HCT116 (cell line): ENCODE data around the gene BNC2.

ENCODE experiments used
- ATF3 ChIP-seq: IDR thresholded peaks from 2 replicates; pipeline ENCODE4 v1.6.1; 2012
- CEBPB ChIP-seq: IDR thresholded peaks from 2 replicates; pipeline ENCODE4 v1.6.1; 2012; ENCODE audit warnings: low read depth
- CTCF ChIP-seq, 3 experiments: fragments of 200-600 bp in 1 of 3; sonication (generic) in 1 of 3; IDR thresholded peaks in 2 of 3; conservative IDR thresholded peaks in 1 of 3; 2 replicates each; pipeline ENCODE4 v1.5.1; 2012 to 2017; ENCODE audit warnings: low read depth in 2 of 3, low read length in 2 of 3, antibody characterized with exemption in 1 of 3, borderline replicate concordance in 1 of 3, control low read depth in 1 of 3, mild to moderate bottlenecking in 1 of 3, mixed read lengths in 1 of 3, mixed run types in 1 of 3, moderate library complexity in 1 of 3; ENCODE audit not compliant: insufficient read depth in 1 of 3
- EZH2 ChIP-seq: fragments of 200-600 bp; sonication (generic); IDR thresholded peaks from 2 replicates; pipeline ENCODE4 v1.6.1; 2017; ENCODE audit warnings: antibody characterized with exemption, mixed run types
- EZH2phosphoT487 ChIP-seq: fragments of 200-600 bp; IDR thresholded peaks from 2 replicates; pipeline ENCODE4 v1.6.1; 2018; ENCODE audit warnings: antibody characterized with exemption, borderline replicate concordance
- JUND ChIP-seq: IDR thresholded peaks from 2 replicates; pipeline ENCODE4 v1.6.1; 2012
- MAX ChIP-seq: IDR thresholded peaks from 2 replicates; pipeline ENCODE4 v1.6.1; 2012
- POLR2A ChIP-seq: IDR thresholded peaks from 2 replicates; pipeline ENCODE4 v1.7.0; 2011; ENCODE audit warnings: borderline replicate concordance; ENCODE audit not compliant: insufficient read depth, insufficient read length; ENCODE audit errors: extremely low read depth
- POLR2AphosphoS5 ChIP-seq: IDR thresholded peaks from 2 replicates; pipeline ENCODE4 v1.6.1; 2011; ENCODE audit warnings: mild to moderate bottlenecking, low read depth, low read length, moderate library complexity
- REST ChIP-seq: IDR thresholded peaks from 2 replicates; pipeline ENCODE4 v1.6.1; 2012; ENCODE audit warnings: low read depth
- SP1 ChIP-seq: IDR thresholded peaks from 2 replicates; pipeline ENCODE4 v1.6.1; 2012; ENCODE audit warnings: low read depth
- TCF7L2 ChIP-seq: IDR thresholded peaks from 2 replicates; pipeline ENCODE4 v1.7.0; 2011; ENCODE audit warnings: borderline replicate concordance, inconsistent platforms; ENCODE audit not compliant: insufficient read depth, insufficient read length; ENCODE audit errors: extremely low read depth
- YY1 ChIP-seq: IDR thresholded peaks from 2 replicates; pipeline ENCODE4 v1.6.1; 2011; ENCODE audit warnings: low read length, low read depth, moderate library complexity, mild to moderate bottlenecking; ENCODE audit not compliant: insufficient replicate concordance; ENCODE audit errors: extremely low read depth
- ZBTB33 ChIP-seq: IDR thresholded peaks from 2 replicates; pipeline ENCODE4 v1.6.1; 2011; ENCODE audit warnings: mild to moderate bottlenecking, low read length, moderate library complexity; ENCODE audit not compliant: insufficient replicate concordance; ENCODE audit errors: extremely low read depth

- TF ChIP-seq POLR2A = no peak
- TF ChIP-seq MAX = no peak
- TF ChIP-seq YY1 = no peak
- no peak for TF ChIP-seq CTCF (IDR thresholded peaks at IDR 0.05 in 2 of 3, conservative IDR thresholded peaks at IDR 0.05 in 1 of 3; ENCODE audit: borderline replicate concordance in 1 of 3, insufficient read depth in 1 of 3, low read depth in 2 of 3, low read length in 2 of 3)
- no peak for TF ChIP-seq SP1
- TF ChIP-seq EZH2 = no peak
- no peak for TF ChIP-seq POLR2AphosphoS5
- no peak for TF ChIP-seq CEBPB
- TF ChIP-seq ATF3 = no peak
- TF ChIP-seq TCF7L2 = no peak
- TF ChIP-seq EZH2phosphoT487 = no peak
- TF ChIP-seq REST = no peak
- no peak for TF ChIP-seq JUND
- TF ChIP-seq ZBTB33 = no peak
Observed at GRCh38 chr9:16572005-16572734, 298.3 kb downstream of the BNC2 start.
